ENCODE measurements around the gene ZNF460. TPM values are rescaled to one million over a fixed set of nuclear protein-coding genes. Genes with fewer than 3 reads are reported as not detected.

The ZNF460 gene
- total RNA-seq, 1 experiment from 2014 or later = 65.9 TPM

GRCh38 chr19:57273014-57273413, 7.3 kb upstream of the ZNF460 start:
- H3K27me3 Mint-ChIP-seq (ENCODE audit: low read depth) = peaks cover 2% of the 10 kb centered on the region
- Histone ChIP-seq H4K91ac (ENCODE audit: insufficient read length, low read depth, low read length) (no peak overlapping the region), H2BK12ac (ENCODE audit: insufficient read length, low read depth, low read length) (no peak overlapping the region), H3K23ac (ENCODE audit: insufficient read length, low read depth, low read length) (no peak overlapping the region), H2BK20ac (ENCODE audit: low read depth, low read length, poor library complexity, severe bottlenecking) (no peak overlapping the region), H3T11ph (ENCODE audit: low read length) (no peak overlapping the region), H3K23me2 (ENCODE audit: insufficient read length, low read depth, low read length, poor library complexity, severe bottlenecking) (no peaks in the 10 kb centered on the region), H2BK15ac (ENCODE audit: low read depth, low read length) (no peak overlapping the region), H2AK5ac (ENCODE audit: insufficient read length, low read length) (no peak overlapping the region), H3K4me1 (ENCODE audit: insufficient read depth, low read length) (no peaks in the 10 kb centered on the region), H2BK120ac (ENCODE audit: low read depth, low read length, poor library complexity, severe bottlenecking) (no peak overlapping the region), H2AFZ (ENCODE audit: low read length) (no peak overlapping the region), H3K14ac (ENCODE audit: insufficient read depth, low read length) (no peak overlapping the region), H4K8ac (replicated peaks; ENCODE audit: insufficient read length, low read depth, low read length) (no peak overlapping the region), H4K20me1 (ENCODE audit: control insufficient read depth, insufficient read depth, insufficient read length) (no peaks in the 10 kb centered on the region), H3K4ac (ENCODE audit: low read depth, low read length) (no peak overlapping the region), H3K4me2 (ENCODE audit: insufficient read depth, insufficient read length, low read length) (no peak overlapping the region), H4K5ac (ENCODE audit: insufficient read length, low read depth, low read length) (no peak overlapping the region), H3K18ac (ENCODE audit: insufficient read length, low read depth, low read length) (no peak overlapping the region), H3K79me2 (ENCODE audit: insufficient read depth, low read length) (no peaks in the 10 kb centered on the region), H3K9me3 (ENCODE audit: control insufficient read depth, low read depth, low read length) (no peaks in the 10 kb centered on the region), H3K9ac (ENCODE audit: extremely low read depth, insufficient read length, low read length) (no peak overlapping the region), H3K27ac (ENCODE audit: insufficient read length, low read depth, low read length) (no peak overlapping the region), H2BK5ac (ENCODE audit: insufficient read length, low read length) (no peak overlapping the region), H3K27me3 (ENCODE audit: insufficient read depth, low read length) (no peaks in the 10 kb centered on the region), H3K79me1 (ENCODE audit: insufficient read depth, low read depth, low read length, poor library complexity, severe bottlenecking) (no peaks in the 10 kb centered on the region), H3K56ac (ENCODE audit: insufficient read length, low read depth, low read length) (no peak overlapping the region)
- DNase-seq = no peak
- TF ChIP-seq, protein P1, sequence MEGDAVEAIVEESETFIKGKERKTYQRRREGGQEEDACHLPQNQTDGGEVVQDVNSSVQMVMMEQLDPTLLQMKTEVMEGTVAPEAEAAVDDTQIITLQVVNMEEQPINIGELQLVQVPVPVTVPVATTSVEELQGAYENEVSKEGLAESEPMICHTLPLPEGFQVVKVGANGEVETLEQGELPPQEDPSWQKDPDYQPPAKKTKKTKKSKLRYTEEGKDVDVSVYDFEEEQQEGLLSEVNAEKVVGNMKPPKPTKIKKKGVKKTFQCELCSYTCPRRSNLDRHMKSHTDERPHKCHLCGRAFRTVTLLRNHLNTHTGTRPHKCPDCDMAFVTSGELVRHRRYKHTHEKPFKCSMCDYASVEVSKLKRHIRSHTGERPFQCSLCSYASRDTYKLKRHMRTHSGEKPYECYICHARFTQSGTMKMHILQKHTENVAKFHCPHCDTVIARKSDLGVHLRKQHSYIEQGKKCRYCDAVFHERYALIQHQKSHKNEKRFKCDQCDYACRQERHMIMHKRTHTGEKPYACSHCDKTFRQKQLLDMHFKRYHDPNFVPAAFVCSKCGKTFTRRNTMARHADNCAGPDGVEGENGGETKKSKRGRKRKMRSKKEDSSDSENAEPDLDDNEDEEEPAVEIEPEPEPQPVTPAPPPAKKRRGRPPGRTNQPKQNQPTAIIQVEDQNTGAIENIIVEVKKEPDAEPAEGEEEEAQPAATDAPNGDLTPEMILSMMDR (conservative IDR thresholded peaks at IDR 0.05) = no peak
- H3K27ac Mint-ChIP-seq = peak overlapping the region in 1 of 3 experiments; percentile 64; a peak in 1 of 7 replicates
- H3K9me3 Mint-ChIP-seq = no peaks in the 10 kb centered on the region
- H3K4me1 Mint-ChIP-seq = peaks cover 5 to 7% of the 10 kb centered on the region in 2 experiments
- WGBS (ENCODE audit: extremely low coverage, insufficient read length, low lambda C conversion rate) = no CpG with 5 or more reads among the region's 1 CpG
- H3K36me3 Mint-ChIP-seq (ENCODE audit: insufficient read depth in 1 of 3, low read depth in 3 of 3) = peaks cover 0 to 3% (median 0%) of the 10 kb centered on the region in 3 experiments; a peak in 3 of 7 replicates
- H3K4me3 Mint-ChIP-seq = no peak overlapping the region
